HL-60 (cell line): ENCODE results near the gene EFNA4.

Experiments used
- DNase-seq, 2 experiments: peaks; one replicate each; pipeline ENCODE4 v3.0.0-alpha.2; 2010 to 2020; ENCODE audit warnings: low read depth in 1 of 2, low spot score in 1 of 2
- H3K27ac ChIP-seq: fragments of 250-450 bp; sonication (Bioruptor Pico); replicated peaks from 2 replicates; pipeline ENCODE4 v1.5.1; 2020; ENCODE audit warnings: mild to moderate bottlenecking, moderate library complexity
- H3K27me3 ChIP-seq: fragments of 250-450 bp; sonication (Bioruptor Pico); 2 replicates; pipeline ENCODE4 v1.5.1; 2021; ENCODE audit warnings: mild to moderate bottlenecking, moderate library complexity; ENCODE audit not compliant: insufficient read depth, poor library complexity, severe bottlenecking
- H3K4me3 ChIP-seq: replicated peaks from 2 replicates; pipeline ENCODE4 v1.5.1; 2011; ENCODE audit warnings: mild to moderate bottlenecking, control low read depth, low read length; ENCODE audit not compliant: insufficient read depth
- GABPA ChIP-seq: IDR thresholded peaks from 2 replicates; pipeline ENCODE4 v1.6.1; 2012; ENCODE audit warnings: low read depth
- POLR2AphosphoS5 ChIP-seq: IDR thresholded peaks from 2 replicates; pipeline ENCODE4 v1.6.1; 2012; ENCODE audit warnings: low read depth
- SPI1 ChIP-seq: IDR thresholded peaks from 2 replicates; pipeline ENCODE4 v1.6.1; 2012; ENCODE audit warnings: low read depth, mild to moderate bottlenecking, borderline replicate concordance
- TF ChIP-seq, protein P1 (sequence below): IDR thresholded peaks from 2 replicates; pipeline ENCODE4 v1.6.1; 2012; ENCODE audit warnings: low read depth; ENCODE audit not compliant: insufficient replicate concordance
- TF ChIP-seq, protein P2 (sequence below): IDR thresholded peaks from one replicate; pipeline ENCODE4 v1.5.1; 2011; ENCODE audit warnings: low read length, control low read depth, inconsistent platforms; ENCODE audit not compliant: insufficient read depth

Gene EFNA4

GRCh38 chr1:155094622-155094948 is 31.0 kb downstream of the EFNA4 start:
- Histone ChIP-seq H3K27me3 (peaks cover 3% of the 10 kb centered on the region), H3K27ac (no peak overlapping the region), H3K4me3 (no peak overlapping the region)
- TF ChIP-seq, protein P1, sequence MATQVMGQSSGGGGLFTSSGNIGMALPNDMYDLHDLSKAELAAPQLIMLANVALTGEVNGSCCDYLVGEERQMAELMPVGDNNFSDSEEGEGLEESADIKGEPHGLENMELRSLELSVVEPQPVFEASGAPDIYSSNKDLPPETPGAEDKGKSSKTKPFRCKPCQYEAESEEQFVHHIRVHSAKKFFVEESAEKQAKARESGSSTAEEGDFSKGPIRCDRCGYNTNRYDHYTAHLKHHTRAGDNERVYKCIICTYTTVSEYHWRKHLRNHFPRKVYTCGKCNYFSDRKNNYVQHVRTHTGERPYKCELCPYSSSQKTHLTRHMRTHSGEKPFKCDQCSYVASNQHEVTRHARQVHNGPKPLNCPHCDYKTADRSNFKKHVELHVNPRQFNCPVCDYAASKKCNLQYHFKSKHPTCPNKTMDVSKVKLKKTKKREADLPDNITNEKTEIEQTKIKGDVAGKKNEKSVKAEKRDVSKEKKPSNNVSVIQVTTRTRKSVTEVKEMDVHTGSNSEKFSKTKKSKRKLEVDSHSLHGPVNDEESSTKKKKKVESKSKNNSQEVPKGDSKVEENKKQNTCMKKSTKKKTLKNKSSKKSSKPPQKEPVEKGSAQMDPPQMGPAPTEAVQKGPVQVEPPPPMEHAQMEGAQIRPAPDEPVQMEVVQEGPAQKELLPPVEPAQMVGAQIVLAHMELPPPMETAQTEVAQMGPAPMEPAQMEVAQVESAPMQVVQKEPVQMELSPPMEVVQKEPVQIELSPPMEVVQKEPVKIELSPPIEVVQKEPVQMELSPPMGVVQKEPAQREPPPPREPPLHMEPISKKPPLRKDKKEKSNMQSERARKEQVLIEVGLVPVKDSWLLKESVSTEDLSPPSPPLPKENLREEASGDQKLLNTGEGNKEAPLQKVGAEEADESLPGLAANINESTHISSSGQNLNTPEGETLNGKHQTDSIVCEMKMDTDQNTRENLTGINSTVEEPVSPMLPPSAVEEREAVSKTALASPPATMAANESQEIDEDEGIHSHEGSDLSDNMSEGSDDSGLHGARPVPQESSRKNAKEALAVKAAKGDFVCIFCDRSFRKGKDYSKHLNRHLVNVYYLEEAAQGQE, result no peak
- TF ChIP-seq GABPA, result no peak
- TF ChIP-seq POLR2AphosphoS5, result no peak
- TF ChIP-seq, protein P2, sequence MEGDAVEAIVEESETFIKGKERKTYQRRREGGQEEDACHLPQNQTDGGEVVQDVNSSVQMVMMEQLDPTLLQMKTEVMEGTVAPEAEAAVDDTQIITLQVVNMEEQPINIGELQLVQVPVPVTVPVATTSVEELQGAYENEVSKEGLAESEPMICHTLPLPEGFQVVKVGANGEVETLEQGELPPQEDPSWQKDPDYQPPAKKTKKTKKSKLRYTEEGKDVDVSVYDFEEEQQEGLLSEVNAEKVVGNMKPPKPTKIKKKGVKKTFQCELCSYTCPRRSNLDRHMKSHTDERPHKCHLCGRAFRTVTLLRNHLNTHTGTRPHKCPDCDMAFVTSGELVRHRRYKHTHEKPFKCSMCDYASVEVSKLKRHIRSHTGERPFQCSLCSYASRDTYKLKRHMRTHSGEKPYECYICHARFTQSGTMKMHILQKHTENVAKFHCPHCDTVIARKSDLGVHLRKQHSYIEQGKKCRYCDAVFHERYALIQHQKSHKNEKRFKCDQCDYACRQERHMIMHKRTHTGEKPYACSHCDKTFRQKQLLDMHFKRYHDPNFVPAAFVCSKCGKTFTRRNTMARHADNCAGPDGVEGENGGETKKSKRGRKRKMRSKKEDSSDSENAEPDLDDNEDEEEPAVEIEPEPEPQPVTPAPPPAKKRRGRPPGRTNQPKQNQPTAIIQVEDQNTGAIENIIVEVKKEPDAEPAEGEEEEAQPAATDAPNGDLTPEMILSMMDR, result no peak
- TF ChIP-seq SPI1, result no peak
- DNase-seq, result no peak

DNA sequence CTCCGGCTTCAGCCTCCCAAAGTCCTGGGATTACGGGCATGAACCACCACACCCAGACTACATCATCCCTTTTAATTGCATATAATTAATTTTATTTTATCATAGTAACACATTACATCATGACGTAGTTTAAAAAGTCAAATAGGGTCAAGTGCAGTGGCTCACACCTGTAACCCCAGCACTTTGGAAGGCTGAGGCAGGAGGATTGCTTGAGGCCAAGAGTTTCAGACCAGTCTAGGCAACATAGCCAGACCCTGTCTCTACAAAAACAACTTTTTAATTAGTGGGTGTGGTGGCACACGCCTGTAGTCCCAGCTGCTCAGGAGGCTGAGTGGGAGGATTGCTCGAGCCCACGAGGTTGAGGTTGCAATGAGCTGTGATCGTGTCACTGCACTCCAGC is 35.8 kb downstream of the EFNA4 start:
- Histone ChIP-seq H3K27me3 (peaks cover 3% of the 10 kb centered on the region), H3K27ac (no peak overlapping the region), H3K4me3 (no peak overlapping the region)
- TF ChIP-seq, protein P2, result no peak
- TF ChIP-seq, protein P1, result no peak
- no peak for TF ChIP-seq POLR2AphosphoS5
- no peak for TF ChIP-seq SPI1
- no peak for TF ChIP-seq GABPA
- DNase-seq, result no peak

DNA sequence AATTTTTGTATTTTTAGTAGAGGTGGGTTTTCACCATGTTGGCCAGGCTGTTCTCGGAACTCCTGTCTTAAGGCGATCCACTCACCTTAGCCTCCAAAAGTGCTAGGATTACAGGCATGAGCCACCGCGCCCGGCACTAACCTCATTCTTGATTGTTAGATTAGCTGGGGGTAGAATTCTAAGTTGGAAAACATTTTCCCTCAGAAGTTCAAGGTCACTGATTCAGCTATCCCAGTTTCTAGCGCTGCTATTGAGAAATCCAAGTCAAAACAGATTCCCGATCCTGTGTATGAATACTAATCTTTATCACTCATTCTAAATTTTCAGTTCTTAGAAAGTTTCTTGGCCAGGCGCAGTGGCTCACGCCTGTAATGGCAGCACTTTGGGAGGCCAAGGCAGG is 39.8 kb downstream of the EFNA4 start:
- H3K27ac ChIP-seq, result no peak overlapping the region
- no peaks in the 10 kb centered on the region for H3K27me3 ChIP-seq
- no peak for TF ChIP-seq GABPA
- TF ChIP-seq POLR2AphosphoS5, result no peak
- TF ChIP-seq, protein P2, result no peak
- TF ChIP-seq SPI1, result no peak
- TF ChIP-seq, protein P1, result no peak
- no peak for DNase-seq
- H3K4me3 ChIP-seq, result no peak overlapping the region
